ENCODE measurements around the gene EGFL8.

DNA sequence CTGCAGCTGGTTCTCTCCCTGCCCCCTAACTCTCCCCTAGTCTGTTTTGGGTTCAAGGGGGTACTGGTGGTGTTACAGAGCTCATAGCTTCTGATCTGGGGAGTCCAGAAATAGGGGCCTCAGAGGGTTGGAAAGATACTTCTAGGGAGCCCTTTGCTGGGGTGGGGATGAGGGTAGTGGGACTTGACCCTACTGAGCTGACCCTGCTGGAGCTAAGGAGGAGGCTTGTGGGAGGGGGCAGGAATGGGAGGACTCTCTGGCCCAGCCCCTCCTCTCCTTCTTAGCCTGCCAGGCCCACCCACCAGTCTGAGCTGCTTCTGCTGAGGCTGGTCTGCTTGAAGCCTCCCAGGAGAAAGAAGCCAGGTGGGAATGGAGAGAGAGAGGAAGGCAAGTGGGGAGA is at the start of gene EGFL8:
- TF ChIP-seq EP300 (IDR thresholded peaks at IDR 0.05) (no peak), POLR2A (IDR thresholded peaks at IDR 0.05) (no peak), POLR2AphosphoS5 (IDR thresholded peaks at IDR 0.05) (no peak)
- TF ChIP-seq, protein P1, sequence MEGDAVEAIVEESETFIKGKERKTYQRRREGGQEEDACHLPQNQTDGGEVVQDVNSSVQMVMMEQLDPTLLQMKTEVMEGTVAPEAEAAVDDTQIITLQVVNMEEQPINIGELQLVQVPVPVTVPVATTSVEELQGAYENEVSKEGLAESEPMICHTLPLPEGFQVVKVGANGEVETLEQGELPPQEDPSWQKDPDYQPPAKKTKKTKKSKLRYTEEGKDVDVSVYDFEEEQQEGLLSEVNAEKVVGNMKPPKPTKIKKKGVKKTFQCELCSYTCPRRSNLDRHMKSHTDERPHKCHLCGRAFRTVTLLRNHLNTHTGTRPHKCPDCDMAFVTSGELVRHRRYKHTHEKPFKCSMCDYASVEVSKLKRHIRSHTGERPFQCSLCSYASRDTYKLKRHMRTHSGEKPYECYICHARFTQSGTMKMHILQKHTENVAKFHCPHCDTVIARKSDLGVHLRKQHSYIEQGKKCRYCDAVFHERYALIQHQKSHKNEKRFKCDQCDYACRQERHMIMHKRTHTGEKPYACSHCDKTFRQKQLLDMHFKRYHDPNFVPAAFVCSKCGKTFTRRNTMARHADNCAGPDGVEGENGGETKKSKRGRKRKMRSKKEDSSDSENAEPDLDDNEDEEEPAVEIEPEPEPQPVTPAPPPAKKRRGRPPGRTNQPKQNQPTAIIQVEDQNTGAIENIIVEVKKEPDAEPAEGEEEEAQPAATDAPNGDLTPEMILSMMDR (IDR thresholded peaks at IDR 0.05), result no peak

Data from suprapubic skin (tissue), 4 donors.